GM21515 (cell line): ENCODE results near the gene SCUBE2.

Source experiments
- ATAC-seq: cut with Tn5 transposase; IDR thresholded peaks from one replicate; pipeline ENCODE4 v1.9.1; 2021; ENCODE audit not compliant: unreplicated experiment

The SCUBE2 gene

DNA sequence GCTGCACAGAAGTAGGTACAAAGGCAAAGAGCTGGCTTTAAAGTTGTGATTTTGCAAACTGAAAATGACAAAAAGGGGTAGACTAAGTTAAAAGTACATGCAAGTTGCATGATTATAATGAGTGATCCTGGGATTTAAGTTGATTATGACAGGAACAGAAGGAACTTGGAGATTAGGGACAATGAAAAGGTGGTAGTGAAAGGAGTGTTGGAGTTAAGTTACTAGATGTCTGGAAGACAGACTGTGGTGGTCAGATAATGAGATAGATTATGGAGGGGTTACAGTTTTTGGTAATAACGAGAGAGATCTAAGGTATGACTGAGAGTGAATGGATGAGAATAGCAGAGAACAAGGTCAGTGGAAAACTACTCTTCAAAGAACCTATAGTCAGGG is 119.5 kb downstream of the SCUBE2 start:
- ATAC-seq, result no peak

DNA sequence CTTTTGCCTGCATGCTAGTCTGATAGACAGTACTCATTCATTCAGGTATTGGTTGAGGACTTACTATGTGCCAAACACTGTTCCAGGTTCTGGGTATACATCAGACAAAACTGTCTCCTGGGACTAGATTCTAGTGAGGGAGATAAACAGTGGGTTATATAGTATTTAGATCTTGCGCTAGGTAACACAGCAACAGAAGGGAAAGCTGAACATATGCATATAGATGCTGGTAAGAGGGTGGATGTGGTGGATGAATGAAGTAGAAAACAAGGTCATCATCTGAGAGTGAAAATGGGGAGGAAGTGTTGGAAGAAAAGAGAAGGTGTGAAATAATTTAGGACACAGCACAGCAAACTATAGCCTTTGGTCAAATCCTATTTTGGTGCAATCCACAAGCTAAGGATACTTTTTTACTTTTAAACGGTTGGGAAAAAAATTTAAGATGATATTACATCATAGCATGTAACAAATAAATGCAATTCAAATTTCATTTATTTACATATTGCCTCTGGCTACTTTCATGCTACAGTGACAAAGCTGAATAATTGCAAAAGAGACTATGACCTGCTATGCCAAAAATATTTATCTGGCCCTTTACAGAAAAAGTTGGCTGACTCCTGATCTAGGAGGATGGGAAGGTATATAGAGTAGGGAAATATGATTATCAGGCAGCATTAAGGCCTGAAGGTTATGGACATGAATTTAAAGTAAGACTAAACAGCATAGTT is 120.0 kb downstream of the SCUBE2 start:
- ATAC-seq, result no peak
